HEK293 (cell line): ENCODE data around the gene CEP89.
"Not testable (repeated sequence)": the region's sequence is repeated elsewhere in the genome, so short reads cannot be mapped to it uniquely, and the experiment has no call there.

Source experiments
- CTCF ChIA-PET: fragments of 350-600 bp; formaldehyde crosslinking; extraction: SDS; loops from one replicate; lab custom pipeline; 2021; ENCODE audit warnings: antibody characterized with exemption; lab: Yijun Ruan, JAX
- POLR2A ChIA-PET: fragments of 300-600 bp; formaldehyde crosslinking; extraction: SDS; loops from one replicate; lab custom pipeline; 2020; ENCODE audit warnings: antibody characterized with exemption, inconsistent platforms; lab: Yijun Ruan, JAX
- H3K27ac ChIP-seq: fragments of 200-500 bp; sonication (Bioruptor generic); 2 replicates; pipeline ENCODE4 v1.5.1; 2014; ENCODE audit warnings: low read depth, low read length, control low read depth, inconsistent platforms; ENCODE audit errors: extremely low read depth
- H3K36me3 ChIP-seq, 2 experiments: fragments of 200-500 bp in 1 of 2; sonication (Bioruptor generic) in 1 of 2; 1 replicate in 1 of 2; 2 replicates in 1 of 2; pipeline ENCODE4 v1.5.1; 2014 to 2017; ENCODE audit warnings: inconsistent platforms in 2 of 2, low read length in 2 of 2; ENCODE audit not compliant: control insufficient read depth in 2 of 2, insufficient read depth in 1 of 2
- H3K4me1 ChIP-seq: fragments of 200-500 bp; sonication (Bioruptor generic); 2 replicates; pipeline ENCODE4 v1.5.1; 2014; ENCODE audit warnings: mild to moderate bottlenecking, low read length, inconsistent platforms; ENCODE audit not compliant: control insufficient read depth, insufficient read depth
- H3K4me3 ChIP-seq: 2 replicates; pipeline ENCODE4 v1.5.1; 2011; ENCODE audit warnings: low read depth, mild to moderate bottlenecking, control low read depth, low read length, moderate library complexity
- H3K9me3 ChIP-seq: fragments of 200-500 bp; sonication (Bioruptor generic); 2 replicates; pipeline ENCODE4 v1.5.1; 2014; ENCODE audit warnings: low read depth, low read length, inconsistent platforms; ENCODE audit not compliant: control insufficient read depth, insufficient read depth
- EGR2 ChIP-seq: fragments of 450-650 bp; formaldehyde crosslinking; IDR thresholded peaks from 2 replicates; pipeline ENCODE4 v1.5.1; 2016; ENCODE audit warnings: low read depth, missing biosample characterization, missing genetic modification characterization
- GLI2 ChIP-seq: fragments of 450-650 bp; formaldehyde crosslinking; IDR thresholded peaks from 2 replicates; pipeline ENCODE4; 2017; ENCODE audit warnings: missing biosample characterization, missing genetic modification characterization, low read depth, borderline replicate concordance
- HIC1 ChIP-seq: fragments of 450-650 bp; formaldehyde crosslinking; IDR thresholded peaks from 2 replicates; pipeline ENCODE4 v1.5.1; 2016; ENCODE audit warnings: missing biosample characterization, missing genetic modification characterization
- REST ChIP-seq: fragments of 450-650 bp; formaldehyde crosslinking; IDR thresholded peaks from 2 replicates; pipeline ENCODE4 v1.5.1; 2016; ENCODE audit warnings: missing biosample characterization, missing genetic modification characterization
- SP2 ChIP-seq: fragments of 450-650 bp; formaldehyde crosslinking; IDR thresholded peaks from 2 replicates; pipeline ENCODE4 v1.5.1; 2016; ENCODE audit warnings: missing biosample characterization, missing genetic modification characterization
- YY2 ChIP-seq: fragments of 450-650 bp; formaldehyde crosslinking; IDR thresholded peaks from 2 replicates; pipeline ENCODE4 v1.5.1; 2016; ENCODE audit warnings: missing biosample characterization, missing genetic modification characterization
- ZBTB20 ChIP-seq: fragments of 450-650 bp; formaldehyde crosslinking; IDR thresholded peaks from 2 replicates; pipeline ENCODE4 v1.5.1; 2016; ENCODE audit warnings: missing biosample characterization, missing genetic modification characterization
- ZNF2 ChIP-seq: fragments of 450-650 bp; formaldehyde crosslinking; IDR thresholded peaks from 2 replicates; pipeline ENCODE4 v1.5.1; 2016; ENCODE audit warnings: missing biosample characterization, missing genetic modification characterization
- ZNF394 ChIP-seq: fragments of 450-650 bp; formaldehyde crosslinking; IDR thresholded peaks from 2 replicates; pipeline ENCODE4 v1.5.1; 2016; ENCODE audit warnings: missing biosample characterization, missing genetic modification characterization, mild to moderate bottlenecking, moderate library complexity, borderline replicate concordance
- ZNF426 ChIP-seq: fragments of 450-650 bp; formaldehyde crosslinking; IDR thresholded peaks from 2 replicates; pipeline ENCODE4 v1.5.1; 2017; ENCODE audit warnings: missing biosample characterization, missing genetic modification characterization, mild to moderate bottlenecking, inconsistent platforms, moderate library complexity
- ZNF529 ChIP-seq: fragments of 450-650 bp; formaldehyde crosslinking; IDR thresholded peaks from 2 replicates; pipeline ENCODE4 v1.5.1; 2017; ENCODE audit warnings: missing genetic modification characterization, missing biosample characterization; ENCODE audit not compliant: insufficient replicate concordance
- ZNF600 ChIP-seq: fragments of 450-650 bp; formaldehyde crosslinking; IDR thresholded peaks from 2 replicates; pipeline ENCODE4 v1.5.1; 2016; ENCODE audit warnings: missing biosample characterization, missing genetic modification characterization
- ZNF664 ChIP-seq: fragments of 450-650 bp; formaldehyde crosslinking; IDR thresholded peaks from 2 replicates; pipeline ENCODE4 v1.5.1; 2016; ENCODE audit warnings: missing biosample characterization, missing genetic modification characterization

CEP89 gene

DNA sequence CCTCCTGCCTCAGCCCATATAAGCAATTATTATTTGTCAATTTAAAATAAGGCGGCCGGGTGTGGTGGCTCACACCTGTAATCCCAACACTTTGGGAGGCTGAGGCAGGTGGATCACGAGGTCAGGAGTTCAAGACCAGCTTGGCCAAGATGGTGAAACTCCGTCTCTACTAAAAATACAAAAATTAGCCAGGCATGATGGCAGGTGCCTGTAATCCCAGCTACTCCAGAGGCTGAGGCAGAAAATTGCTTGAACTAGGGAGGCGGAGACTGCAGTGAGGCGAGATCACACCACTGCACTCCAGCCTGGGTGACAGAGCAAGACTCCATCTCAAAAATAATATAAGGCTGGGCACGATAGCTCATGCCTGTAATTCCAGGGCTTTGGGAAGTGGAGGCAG lies 114.9 kb downstream of the CEP89 start:
- H3K36me3 ChIP-seq, CTCF ChIA-PET, H3K4me1 ChIP-seq, POLR2A ChIA-PET, H3K27ac ChIP-seq, H3K9me3 ChIP-seq, H3K4me3 ChIP-seq: not testable (repeated sequence)
- peak; percentile 68; the same call in 1 of the 2 replicates for TF ChIP-seq ZNF394 (tag by site-specific recombination)

GRCh38 chr19:32852216-32852615 lies 119.5 kb downstream of the CEP89 start:
- CTCF ChIA-PET, result interaction anchor here (0.7 kb wide), 1 partner anchor 164 kb away, joined by 3 read pairs; no protein-coding TSS in a partner anchor
- Histone ChIP-seq H3K27ac (no peak overlapping the region), H3K4me3 (no peak overlapping the region), H3K36me3 (no peaks in the 10 kb centered on the region; a peak in 1 of 3 replicates), H3K9me3 (no peaks in the 10 kb centered on the region; the same call in 1 of the 2 replicates), H3K4me1 (no peaks in the 10 kb centered on the region)
- POLR2A ChIA-PET, result no interaction called here
- no peak for TF ChIP-seq ZNF394 (tag by site-specific recombination)
- TF ChIP-seq REST (tag by site-specific recombination), result no peak
- no peak for TF ChIP-seq ZNF426
- no peak for TF ChIP-seq EGR2 (tag by site-specific recombination)
- TF ChIP-seq ZNF600 (tag by site-specific recombination), result no peak
- TF ChIP-seq ZNF664 (tag by site-specific recombination), result no peak
- no peak for TF ChIP-seq ZNF2
- TF ChIP-seq SP2 (tag by site-specific recombination), result no peak
- no peak for TF ChIP-seq YY2 (tag by site-specific recombination)
- no peak for TF ChIP-seq GLI2 (tag by site-specific recombination)
- TF ChIP-seq ZBTB20 (tag by site-specific recombination), result no peak
- TF ChIP-seq HIC1 (tag by site-specific recombination), result no peak

GRCh38 chr19:32848035-32848434 lies 123.7 kb downstream of the CEP89 start:
- H3K27ac ChIP-seq, H3K4me1 ChIP-seq, H3K36me3 ChIP-seq, CTCF ChIA-PET, H3K4me3 ChIP-seq, H3K9me3 ChIP-seq, POLR2A ChIA-PET: not testable (repeated sequence)
- TF ChIP-seq ZNF529 (tag by site-specific recombination), result peak; percentile 56
